Kidney (tissue), 13 donors: ENCODE results near the gene TARP.

Experiments used
- DNase-seq, 5 donors: peaks; one replicate each; pipeline ENCODE4 v3.0.0-alpha.2; 2013 to 2020
- FAIRE-seq: peaks from 2 replicates; lab custom pipeline; 2012; peaks lifted over from hg19 to GRCh38; lab: Jason Lieb, UNC
- H3K27ac ChIP-seq, 2 donors: one replicate each; pipeline ENCODE4 v1.7.0; 2013; ENCODE audit warnings: low read depth in 2 of 2, low read length in 2 of 2, inconsistent platforms in 1 of 2
- H3K27me3 ChIP-seq: one replicate; pipeline ENCODE4 v1.7.1; 2013; ENCODE audit warnings: low read length, inconsistent platforms; ENCODE audit not compliant: control insufficient read depth, insufficient read depth
- H3K36me3 ChIP-seq, 3 donors: one replicate each; pipeline versions ENCODE4 v1.7.0 to v1.7.1; 2013; ENCODE audit warnings: low read length in 3 of 3, control low read depth in 1 of 3, inconsistent platforms in 1 of 3; ENCODE audit not compliant: insufficient read depth in 3 of 3, control insufficient read depth in 2 of 3
- H3K4me1 ChIP-seq, 3 donors: one replicate each; pipeline versions ENCODE4 v1.7.0 to v1.7.1; 2013; ENCODE audit warnings: low read length in 3 of 3, inconsistent platforms in 1 of 3, low read depth in 1 of 3; ENCODE audit not compliant: control insufficient read depth in 2 of 3, insufficient read depth in 2 of 3
- H3K4me3 ChIP-seq, 3 donors: one replicate each; pipeline versions ENCODE4 v1.7.0 to v1.8.1; 2013; ENCODE audit warnings: low read length in 3 of 3, control low read depth in 1 of 3, inconsistent platforms in 1 of 3
- H3K9ac ChIP-seq, 3 donors: one replicate each; pipeline versions ENCODE4 v1.7.0 to v1.7.1; 2013; ENCODE audit warnings: low read length in 3 of 3, control low read depth in 1 of 3, inconsistent platforms in 1 of 3
- H3K9me3 ChIP-seq, 3 donors: one replicate each; pipeline versions ENCODE4 v1.7.0 to v1.7.1; 2013; ENCODE audit warnings: low read length in 3 of 3, control low read depth in 1 of 3, inconsistent platforms in 1 of 3; ENCODE audit not compliant: control insufficient read depth in 2 of 3, insufficient read depth in 1 of 3
- CTCF ChIP-seq: IDR thresholded peaks from 3 replicates; pipeline ENCODE4 v1.5.1; 2012; ENCODE audit warnings: mild to moderate bottlenecking, moderate library complexity, borderline replicate concordance; ENCODE audit not compliant: insufficient read depth; ENCODE audit errors: extremely low read depth
- intact Hi-C: fragments of 100-400 bp; cut with DNase I; formaldehyde crosslinking; loops from one replicate; pipeline ENCODE4 v1.11.1; 2022
- donor health status: control.
- donor health status: control.
- donor health status: control.
- donor health status: control.
- donor health status: control.
- donor health status: DM: yes; HTN: yes; CAD: no.
- donor health status: Normal renal cell carcinoma (clear cell type).

Gene TARP

GRCh38 chr7:38273286-38273995 lies at the start of gene TARP:
TSS of gene TARP (minus strand) at chr7:38273636.
- no peaks in the 10 kb centered on the region for H3K27me3 ChIP-seq

GRCh38 chr7:38323156-38323555 lies 49.7 kb upstream of the TARP start:
- H3K4me1 ChIP-seq, result no peaks in the 10 kb centered on the region
- no peak for FAIRE-seq
- H3K36me3 ChIP-seq, result no peaks in the 10 kb centered on the region
- TF ChIP-seq CTCF, result no peak
- H3K4me3 ChIP-seq, result no peak overlapping the region
- H3K9ac ChIP-seq, result no peak overlapping the region
- no peak for DNase-seq
- intact Hi-C loops, result no loop called here
- H3K27me3 ChIP-seq, result no peaks in the 10 kb centered on the region
- no peaks in the 10 kb centered on the region for H3K9me3 ChIP-seq
- H3K27ac ChIP-seq, result no peak overlapping the region

More at GRCh38 chr7:38273286-38273995, at the start of gene TARP:
- Histone ChIP-seq H3K4me1 (no peaks in the 10 kb centered on the region), H3K27ac (no peak within 1 kb of the TSS), H3K4me3 (no peak within 1 kb of the TSS), H3K36me3 (no peaks in the 10 kb centered on the region), H3K9ac (no peak within 1 kb of the TSS), H3K9me3 (no peaks in the 10 kb centered on the region)
- no peak for FAIRE-seq
- no peak for TF ChIP-seq CTCF
- intact Hi-C loops, result no loop called here
- DNase-seq, result no peak

- H3K4me3 ChIP-seq, result no peak overlapping the region
- H3K9me3 ChIP-seq, result no peaks in the 10 kb centered on the region
- H3K36me3 ChIP-seq, result no peaks in the 10 kb centered on the region
- DNase-seq, result no peak
- H3K4me1 ChIP-seq, result no peaks in the 10 kb centered on the region
- FAIRE-seq, result no peak
- H3K27me3 ChIP-seq, result no peaks in the 10 kb centered on the region
- no peak overlapping the region for H3K27ac ChIP-seq
- no peak overlapping the region for H3K9ac ChIP-seq
- TF ChIP-seq CTCF, result no peak
- intact Hi-C loops, result no loop called here
Observed at GRCh38 chr7:38322461-38322860, 49.0 kb upstream of the TARP start.
